Measurements from ENCODE around the gene SEC16B.

- TF ChIP-seq SP1 (IDR thresholded peaks at IDR 0.05) (no peak), FOXM1 (IDR thresholded peaks at IDR 0.05; ENCODE audit: borderline replicate concordance) (no peak), LEF1 (IDR thresholded peaks at IDR 0.05; ENCODE audit: borderline replicate concordance) (no peak)
Observed at GRCh38 chr1:177913762-177914540, 55.9 kb downstream of the SEC16B start.

Measured in HEK293T (cell line).